ENCODE data around the gene IRF2BPL. TPM values are rescaled to one million over a fixed set of nuclear protein-coding genes. Genes with fewer than 3 reads are reported as not detected.
A peak's percentile ranks its signal among the peaks of the same experiment; 100 is the strongest.
"Not testable (repeated sequence)": the region's sequence is repeated elsewhere in the genome, so short reads cannot be mapped to it uniquely, and the experiment has no call there.

IRF2BPL gene
- total and polyA plus RNA-seq, 4 experiments from 2014 or later, result 1.2 to 37.7 (median 20.2) TPM

DNA sequence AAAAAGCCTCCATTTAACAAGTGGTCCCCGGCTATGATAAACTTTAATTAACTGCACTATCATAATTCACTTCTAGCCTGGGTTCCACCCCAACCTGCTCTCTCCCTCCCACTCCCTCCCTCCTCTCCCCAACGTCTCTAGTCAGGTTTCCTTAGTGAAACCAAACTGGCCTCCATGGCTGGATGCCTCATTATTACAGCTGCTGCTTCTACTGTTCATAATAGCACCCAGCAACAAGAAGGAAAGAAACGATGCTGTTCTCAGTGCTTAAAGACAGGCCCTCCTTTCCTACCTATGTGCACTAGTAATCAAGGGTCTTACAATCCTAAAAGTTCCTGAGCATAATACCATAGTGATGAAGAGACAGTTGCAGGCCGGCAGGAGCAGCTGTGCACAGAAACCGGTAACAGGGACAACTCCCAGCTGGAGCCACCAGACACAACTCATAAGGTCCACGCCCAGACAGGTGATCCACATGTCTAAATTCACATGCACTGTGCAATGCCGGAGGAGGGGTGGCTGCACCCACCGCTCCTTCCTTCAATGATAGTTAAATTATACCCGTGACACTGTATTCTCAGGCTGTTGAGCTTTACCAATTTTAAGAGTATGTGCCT is 6.2 kb downstream of the IRF2BPL start:
- H3K9me3 Mint-ChIP-seq, result no peaks in the 10 kb centered on the region
- intact Hi-C loops (cut with micrococcal nuclease), result loop anchor here (5.0 kb wide), 1 partner anchor 35 kb away; no protein-coding TSS in a partner anchor
- H3K27ac ChIP-seq (ENCODE audit: low read depth, low read length), result no peak overlapping the region

DNA sequence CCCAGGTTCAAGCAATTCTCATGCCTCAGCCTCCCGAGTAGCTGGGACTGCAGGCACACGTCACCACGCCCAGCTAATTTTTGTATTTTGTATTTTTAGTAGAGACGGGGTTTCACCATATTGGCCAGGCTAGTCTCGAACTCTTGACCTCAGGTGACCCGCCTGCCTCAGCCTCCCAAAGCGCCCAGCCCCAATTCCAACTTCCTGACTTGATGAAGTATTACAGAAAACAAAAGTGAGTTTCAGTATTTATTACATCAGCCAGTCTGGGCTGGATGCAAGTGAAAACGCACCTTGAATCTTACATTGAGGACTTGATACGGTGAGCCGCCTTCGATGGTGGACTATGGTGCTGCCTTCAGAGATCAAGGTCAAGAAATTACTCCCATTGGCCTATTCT is 7.1 kb downstream of the IRF2BPL start:
- H3K4me1 ChIP-seq (ENCODE audit: insufficient read depth, low read length), result peaks cover 49% of the 10 kb centered on the region
- not testable (repeated sequence) for H3K9me3 Mint-ChIP-seq; H3K27me3 Mint-ChIP-seq; H3K36me3 ChIP-seq (ENCODE audit: insufficient read depth, low read length); H3K9me3 ChIP-seq (ENCODE audit: control insufficient read depth in 1 of 2, low read length in 2 of 2); H3K4me3 ChIP-seq (ENCODE audit: low read length in 2 of 2); DNase-seq; H3K27me3 ChIP-seq (ENCODE audit: insufficient read depth, low read length); H3K27ac ChIP-seq (ENCODE audit: low read depth, low read length)
- CTCF ChIA-PET (ENCODE audit: partially characterized antibody), result interaction anchor here (1.9 to 4.4 kb wide), 3 partner anchors 60 to 108 kb away, joined by 6 to 17 read pairs (median 8); no protein-coding TSS in a partner anchor
- Mint-ChIP-seq H3K4me3 (peak overlapping the region in 1 of 8 donors; percentile 7), H3K27ac (peak overlapping the region in 5 of 7 donors; percentile 10 to 79 (median 50)), H3K36me3 (peaks cover 7 to 14% of the 10 kb centered on the region in 2 donors), H3K4me1 (peaks cover 26 to 45% (median 37%) of the 10 kb centered on the region in 4 donors)
- intact Hi-C loops (cut with micrococcal nuclease), result loop anchor here (5.0 kb wide), 1 partner anchor 34 kb away; no protein-coding TSS in a partner anchor
- POLR2A ChIA-PET (ENCODE audit: partially characterized antibody), result interaction anchor here (1.4 to 15.3 kb wide), 4 partner anchors 21 to 74 kb away, joined by 4 to 456 read pairs (median 26); no protein-coding TSS in a partner anchor

More for the DNA sequence above, 6.2 kb downstream of the IRF2BPL start:
- ChIA-PET CTCF (ENCODE audit: partially characterized antibody) (interaction anchor here (0.7 to 4.4 kb wide), 10 partner anchors 10 to 109 kb away, joined by 3 to 19 read pairs (median 4); no protein-coding TSS in a partner anchor), POLR2A (ENCODE audit: partially characterized antibody) (interaction anchor here (1.1 to 15.3 kb wide), 9 partner anchors 10 to 93 kb away, joined by 3 to 456 read pairs (median 5); no protein-coding TSS in a partner anchor)
- no peaks in the 10 kb centered on the region for H3K27me3 Mint-ChIP-seq
- Histone ChIP-seq H3K27me3 (ENCODE audit: insufficient read depth, low read length) (no peaks in the 10 kb centered on the region), H3K9me3 (ENCODE audit: control insufficient read depth in 1 of 2, low read length in 2 of 2) (no peaks in the 10 kb centered on the region), H3K4me3 (ENCODE audit: low read length in 2 of 2) (no peak overlapping the region), H3K36me3 (ENCODE audit: insufficient read depth, low read length) (no peaks in the 10 kb centered on the region), H3K4me1 (ENCODE audit: insufficient read depth, low read length) (peaks cover 52% of the 10 kb centered on the region)
- H3K36me3 Mint-ChIP-seq, result peaks cover 7 to 14% of the 10 kb centered on the region in 2 donors
- no peak for DNase-seq
- H3K4me3 Mint-ChIP-seq, result peak overlapping the region in 3 of 8 donors; percentile 10 to 59 (median 44)
- peaks cover 26 to 49% (median 37%) of the 10 kb centered on the region in 4 donors for H3K4me1 Mint-ChIP-seq
- H3K27ac Mint-ChIP-seq, result peak overlapping the region; percentile 66 to 98 (median 79)

DNA sequence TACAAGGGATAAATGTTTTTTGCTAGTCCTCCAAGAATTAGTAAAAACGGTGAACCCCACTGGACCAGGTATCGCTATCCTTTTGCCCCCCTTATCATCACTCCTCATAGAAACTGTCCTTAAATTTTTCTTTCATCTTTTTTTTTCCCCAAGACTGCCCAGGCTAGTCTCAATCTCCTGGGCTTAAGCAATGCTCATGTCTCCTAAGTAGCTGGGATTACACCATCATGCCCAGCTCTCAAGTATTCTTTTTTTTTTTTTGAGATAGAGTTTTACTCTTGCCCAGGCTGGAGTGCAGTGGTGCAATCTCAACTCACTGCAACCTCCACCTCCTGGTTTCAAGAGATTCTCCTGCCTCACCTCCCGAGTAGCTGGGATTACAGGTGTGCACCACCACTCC is 9.7 kb downstream of the IRF2BPL start:
- Mint-ChIP-seq H3K27me3 (no peaks in the 10 kb centered on the region), H3K4me1 (peaks cover 14 to 23% (median 20%) of the 10 kb centered on the region in 4 donors), H3K9me3 (no peaks in the 10 kb centered on the region), H3K4me3 (no peak overlapping the region), H3K27ac (no peak overlapping the region), H3K36me3 (peaks cover 0 to 3% of the 10 kb centered on the region in 2 donors)
- Histone ChIP-seq H3K27ac (ENCODE audit: low read depth, low read length) (no peak overlapping the region), H3K36me3 (ENCODE audit: insufficient read depth, low read length) (no peaks in the 10 kb centered on the region), H3K4me3 (ENCODE audit: low read length in 2 of 2) (no peak overlapping the region), H3K9me3 (ENCODE audit: control insufficient read depth in 1 of 2, low read length in 2 of 2) (no peaks in the 10 kb centered on the region), H3K4me1 (ENCODE audit: insufficient read depth, low read length) (peaks cover 22% of the 10 kb centered on the region), H3K27me3 (ENCODE audit: insufficient read depth, low read length) (no peaks in the 10 kb centered on the region)
- DNase-seq, result no peak
- intact Hi-C loops (cut with micrococcal nuclease), result no loop called here
- ChIA-PET POLR2A (ENCODE audit: partially characterized antibody) (no interaction called here), CTCF (ENCODE audit: partially characterized antibody) (interaction anchor here (0.7 to 2.8 kb wide), 2 partner anchors 105 to 138 kb away, joined by 3 to 8 read pairs; no protein-coding TSS in a partner anchor)

GRCh38 chr14:77017666-77018065 is 10.8 kb downstream of the IRF2BPL start:
- intact Hi-C loops (cut with micrococcal nuclease), result no loop called here
- Histone ChIP-seq H3K4me3 (ENCODE audit: low read length in 2 of 2) (no peak overlapping the region), H3K4me1 (ENCODE audit: insufficient read depth, low read length) (peaks cover 11% of the 10 kb centered on the region), H3K27ac (ENCODE audit: low read depth, low read length) (no peak overlapping the region), H3K27me3 (ENCODE audit: insufficient read depth, low read length) (no peaks in the 10 kb centered on the region), H3K36me3 (ENCODE audit: insufficient read depth, low read length) (no peaks in the 10 kb centered on the region), H3K9me3 (ENCODE audit: control insufficient read depth in 1 of 2, low read length in 2 of 2) (no peaks in the 10 kb centered on the region)
- Mint-ChIP-seq H3K36me3 (no peaks in the 10 kb centered on the region), H3K27ac (no peak overlapping the region), H3K9me3 (no peaks in the 10 kb centered on the region), H3K4me3 (no peak overlapping the region), H3K4me1 (peaks cover 5 to 15% (median 10%) of the 10 kb centered on the region in 4 donors), H3K27me3 (no peaks in the 10 kb centered on the region)
- no peak for DNase-seq
- ChIA-PET POLR2A (ENCODE audit: partially characterized antibody) (interaction anchor here (0.6 to 1.6 kb wide), 3 partner anchors 10 to 23 kb away, joined by 3 to 6 read pairs (median 3); no protein-coding TSS in a partner anchor), CTCF (ENCODE audit: partially characterized antibody) (interaction anchor here (1.9 kb wide), 1 partner anchor 104 kb away, joined by 9 read pairs; no protein-coding TSS in a partner anchor)

GRCh38 chr14:77014734-77015133 is 13.8 kb downstream of the IRF2BPL start:
- no peaks in the 10 kb centered on the region for H3K27me3 Mint-ChIP-seq
- POLR2A ChIA-PET (ENCODE audit: partially characterized antibody), result no interaction called here
- Histone ChIP-seq H3K27me3 (ENCODE audit: insufficient read depth, low read length) (no peaks in the 10 kb centered on the region), H3K4me1 (ENCODE audit: insufficient read depth, low read length) (peaks cover 15% of the 10 kb centered on the region), H3K9me3 (ENCODE audit: control insufficient read depth in 1 of 2, low read length in 2 of 2) (no peaks in the 10 kb centered on the region), H3K4me3 (ENCODE audit: low read length in 2 of 2) (no peak overlapping the region), H3K27ac (ENCODE audit: low read depth, low read length) (no peak overlapping the region), H3K36me3 (ENCODE audit: insufficient read depth, low read length) (no peaks in the 10 kb centered on the region)
- intact Hi-C loops (cut with micrococcal nuclease), result no loop called here
- no peak overlapping the region for H3K27ac Mint-ChIP-seq
- H3K4me1 Mint-ChIP-seq, result peaks cover 16 to 25% (median 19%) of the 10 kb centered on the region in 4 donors
- DNase-seq, result no peak
- no peak overlapping the region for H3K4me3 Mint-ChIP-seq
- no peaks in the 10 kb centered on the region for H3K9me3 Mint-ChIP-seq
- CTCF ChIA-PET (ENCODE audit: partially characterized antibody), result interaction anchor here (1.6 kb wide), 1 partner anchor 101 kb away, joined by 5 read pairs; no protein-coding TSS in a partner anchor
- no peaks in the 10 kb centered on the region for H3K36me3 Mint-ChIP-seq

DNA sequence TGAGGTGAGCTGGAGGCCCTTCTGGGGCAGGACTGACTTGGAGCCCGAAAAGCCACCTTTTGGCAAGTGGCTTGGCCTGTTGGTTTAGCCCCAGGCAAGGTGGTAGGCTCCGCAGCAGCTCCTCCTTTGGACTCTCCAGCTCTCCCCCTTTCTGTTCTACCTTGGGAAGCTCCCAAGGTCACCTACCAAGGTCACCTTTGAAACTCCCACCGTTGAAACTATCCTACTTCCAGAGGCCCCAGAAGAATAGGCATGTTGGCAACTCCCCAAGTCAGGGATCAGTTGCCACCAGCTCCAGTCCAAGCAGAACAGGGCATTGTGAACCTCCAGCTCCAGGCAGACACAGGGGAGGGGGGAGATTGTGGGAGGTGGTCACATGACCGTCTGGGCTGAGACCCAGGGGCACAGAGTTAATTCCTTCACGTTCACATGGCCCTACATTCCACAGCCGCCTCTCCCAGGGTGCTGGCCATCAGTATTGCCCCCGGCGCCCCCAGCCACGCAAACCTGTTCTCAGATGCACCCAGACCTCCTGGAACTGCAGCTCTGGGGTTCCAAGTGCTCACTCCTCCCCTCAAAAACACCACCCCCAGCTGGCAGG is 14.4 kb downstream of the IRF2BPL start:
- Histone ChIP-seq H3K27ac (ENCODE audit: low read depth, low read length) (no peak overlapping the region), H3K36me3 (ENCODE audit: insufficient read depth, low read length) (no peaks in the 10 kb centered on the region), H3K4me3 (ENCODE audit: low read length in 2 of 2) (no peak overlapping the region), H3K9me3 (ENCODE audit: control insufficient read depth in 1 of 2, low read length in 2 of 2) (no peaks in the 10 kb centered on the region), H3K27me3 (ENCODE audit: insufficient read depth, low read length) (no peaks in the 10 kb centered on the region), H3K4me1 (ENCODE audit: insufficient read depth, low read length) (peaks cover 15% of the 10 kb centered on the region)
- ChIA-PET POLR2A (ENCODE audit: partially characterized antibody) (interaction anchor here (1.0 to 1.1 kb wide), 2 partner anchors 10 to 13 kb away, joined by 4 to 6 read pairs; no protein-coding TSS in a partner anchor), CTCF (ENCODE audit: partially characterized antibody) (interaction anchor here (0.7 to 3.9 kb wide), 4 partner anchors 10 to 101 kb away, joined by 3 to 19 read pairs (median 4); no protein-coding TSS in a partner anchor)
- intact Hi-C loops (cut with micrococcal nuclease), result no loop called here
- Mint-ChIP-seq H3K36me3 (no peaks in the 10 kb centered on the region), H3K9me3 (no peaks in the 10 kb centered on the region), H3K4me1 (peaks cover 16 to 25% (median 19%) of the 10 kb centered on the region in 4 donors), H3K27ac (peak overlapping the region in 1 of 7 donors; percentile 47), H3K4me3 (no peak overlapping the region), H3K27me3 (no peaks in the 10 kb centered on the region)
- DNase-seq, result no peak

All from CD4-positive, alpha-beta memory T cell (primary cell).